LNCaP clone FGC (cell line): ENCODE results near the gene RBBP5.

ENCODE experiments used
- DNase-seq: peaks from one replicate; pipeline ENCODE4 v3.0.0-alpha.2; 2011; ENCODE audit warnings: low read depth
- H3K4me3 ChIP-seq: 2 replicates; pipeline ENCODE4 v1.5.1; 2011; ENCODE audit warnings: mild to moderate bottlenecking, low read depth, low read length, control low read depth
- TF ChIP-seq, protein P1 (sequence below): IDR thresholded peaks from 2 replicates; pipeline ENCODE4 v1.5.1; 2012; ENCODE audit warnings: mild to moderate bottlenecking; ENCODE audit not compliant: control insufficient read depth, insufficient read depth; ENCODE audit errors: extremely low read depth

RBBP5 gene

DNA sequence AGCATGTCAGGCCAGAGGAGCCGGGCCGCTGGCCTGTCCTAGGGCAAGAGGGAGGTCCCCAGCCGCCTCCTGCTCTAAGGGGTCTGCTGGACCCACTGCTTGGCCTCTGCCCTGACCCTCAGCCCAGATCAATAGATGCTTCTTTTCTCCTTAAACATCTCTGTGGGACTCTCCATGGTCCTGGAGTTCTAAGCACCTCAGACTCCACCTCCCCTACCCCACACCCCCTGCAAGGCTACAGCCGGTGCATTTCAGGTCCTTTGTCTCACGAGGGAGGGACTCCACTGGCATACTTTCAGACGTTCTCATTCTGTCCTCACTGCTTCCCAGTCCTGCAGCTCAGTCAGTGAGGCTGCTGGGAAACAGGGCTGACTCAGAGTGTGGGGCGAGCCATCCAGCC lies 67.8 kb downstream of the RBBP5 start:
- DNase-seq: no peak
- TF ChIP-seq, protein P1, sequence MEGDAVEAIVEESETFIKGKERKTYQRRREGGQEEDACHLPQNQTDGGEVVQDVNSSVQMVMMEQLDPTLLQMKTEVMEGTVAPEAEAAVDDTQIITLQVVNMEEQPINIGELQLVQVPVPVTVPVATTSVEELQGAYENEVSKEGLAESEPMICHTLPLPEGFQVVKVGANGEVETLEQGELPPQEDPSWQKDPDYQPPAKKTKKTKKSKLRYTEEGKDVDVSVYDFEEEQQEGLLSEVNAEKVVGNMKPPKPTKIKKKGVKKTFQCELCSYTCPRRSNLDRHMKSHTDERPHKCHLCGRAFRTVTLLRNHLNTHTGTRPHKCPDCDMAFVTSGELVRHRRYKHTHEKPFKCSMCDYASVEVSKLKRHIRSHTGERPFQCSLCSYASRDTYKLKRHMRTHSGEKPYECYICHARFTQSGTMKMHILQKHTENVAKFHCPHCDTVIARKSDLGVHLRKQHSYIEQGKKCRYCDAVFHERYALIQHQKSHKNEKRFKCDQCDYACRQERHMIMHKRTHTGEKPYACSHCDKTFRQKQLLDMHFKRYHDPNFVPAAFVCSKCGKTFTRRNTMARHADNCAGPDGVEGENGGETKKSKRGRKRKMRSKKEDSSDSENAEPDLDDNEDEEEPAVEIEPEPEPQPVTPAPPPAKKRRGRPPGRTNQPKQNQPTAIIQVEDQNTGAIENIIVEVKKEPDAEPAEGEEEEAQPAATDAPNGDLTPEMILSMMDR: no peak
- H3K4me3 ChIP-seq: no peak overlapping the region

- H3K4me3 ChIP-seq: no peak overlapping the region
- no peak for DNase-seq
- TF ChIP-seq, protein P1: no peak
Measured at GRCh38 chr1:205053296-205053695, 68.5 kb downstream of the RBBP5 start.

- H3K4me3 ChIP-seq: no peak overlapping the region
- TF ChIP-seq, protein P1: no peak
- DNase-seq: no peak
Measured at GRCh38 chr1:205052690-205053089, 69.1 kb downstream of the RBBP5 start.

GRCh38 chr1:205049479-205049878 lies 72.3 kb downstream of the RBBP5 start:
- TF ChIP-seq, protein P1: no peak
- H3K4me3 ChIP-seq: no peak overlapping the region
- DNase-seq: no peak

- DNase-seq: no peak
- TF ChIP-seq, protein P1: no peak
- H3K4me3 ChIP-seq: no peak overlapping the region
Measured at GRCh38 chr1:205048382-205048781, 73.4 kb downstream of the RBBP5 start.

- TF ChIP-seq, protein P1: no peak
- DNase-seq: no peak
- no peak overlapping the region for H3K4me3 ChIP-seq
Measured at GRCh38 chr1:205047764-205048231, 74.0 kb downstream of the RBBP5 start.

DNA sequence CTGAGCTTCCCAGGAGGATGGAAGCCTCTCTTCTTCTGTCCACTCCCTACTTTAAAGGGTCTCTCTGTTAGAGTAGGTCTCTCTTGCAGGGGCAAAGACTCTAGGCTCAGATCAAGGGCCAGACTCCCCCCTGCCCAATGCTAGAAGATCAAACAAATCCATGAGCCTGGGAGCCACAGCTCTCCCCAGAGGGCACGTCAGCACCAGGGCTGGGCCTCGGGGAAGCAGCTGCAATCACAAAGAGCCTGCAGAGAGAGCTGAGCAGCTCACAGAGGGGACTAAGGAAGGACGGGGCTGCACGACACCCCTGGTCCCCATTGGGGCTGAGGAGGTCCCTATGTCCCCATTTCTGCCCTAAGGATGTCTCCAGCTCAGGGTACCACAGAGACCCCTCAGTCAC lies 74.9 kb downstream of the RBBP5 start:
- DNase-seq: no peak
- H3K4me3 ChIP-seq: no peak overlapping the region
- TF ChIP-seq, protein P1: no peak
